SK-N-SH treated with all-trans-retinoic acid at 6 μM for 48 hours (cell line): ENCODE results near the gene MRGPRE.

Source experiments
- BACH2 ChIP-seq: fragments of 250-450 bp; sonication (Bioruptor Pico); IDR thresholded peaks from 2 replicates; pipeline ENCODE4 v1.9.0; 2021; ENCODE audit warnings: mild to moderate bottlenecking, borderline replicate concordance
- OSR1 ChIP-seq: fragments of 250-450 bp; sonication (Bioruptor Pico); IDR thresholded peaks from 2 replicates; pipeline ENCODE4 v1.8.0; 2022; ENCODE audit warnings: moderate library complexity, mild to moderate bottlenecking, inconsistent platforms
- TF ChIP-seq, protein P1 (sequence below): fragments of 250-450 bp; sonication (Bioruptor Pico); IDR thresholded peaks from 2 replicates; pipeline ENCODE4 v1.5.0; 2020; ENCODE audit warnings: mild to moderate bottlenecking, moderate library complexity

DNA sequence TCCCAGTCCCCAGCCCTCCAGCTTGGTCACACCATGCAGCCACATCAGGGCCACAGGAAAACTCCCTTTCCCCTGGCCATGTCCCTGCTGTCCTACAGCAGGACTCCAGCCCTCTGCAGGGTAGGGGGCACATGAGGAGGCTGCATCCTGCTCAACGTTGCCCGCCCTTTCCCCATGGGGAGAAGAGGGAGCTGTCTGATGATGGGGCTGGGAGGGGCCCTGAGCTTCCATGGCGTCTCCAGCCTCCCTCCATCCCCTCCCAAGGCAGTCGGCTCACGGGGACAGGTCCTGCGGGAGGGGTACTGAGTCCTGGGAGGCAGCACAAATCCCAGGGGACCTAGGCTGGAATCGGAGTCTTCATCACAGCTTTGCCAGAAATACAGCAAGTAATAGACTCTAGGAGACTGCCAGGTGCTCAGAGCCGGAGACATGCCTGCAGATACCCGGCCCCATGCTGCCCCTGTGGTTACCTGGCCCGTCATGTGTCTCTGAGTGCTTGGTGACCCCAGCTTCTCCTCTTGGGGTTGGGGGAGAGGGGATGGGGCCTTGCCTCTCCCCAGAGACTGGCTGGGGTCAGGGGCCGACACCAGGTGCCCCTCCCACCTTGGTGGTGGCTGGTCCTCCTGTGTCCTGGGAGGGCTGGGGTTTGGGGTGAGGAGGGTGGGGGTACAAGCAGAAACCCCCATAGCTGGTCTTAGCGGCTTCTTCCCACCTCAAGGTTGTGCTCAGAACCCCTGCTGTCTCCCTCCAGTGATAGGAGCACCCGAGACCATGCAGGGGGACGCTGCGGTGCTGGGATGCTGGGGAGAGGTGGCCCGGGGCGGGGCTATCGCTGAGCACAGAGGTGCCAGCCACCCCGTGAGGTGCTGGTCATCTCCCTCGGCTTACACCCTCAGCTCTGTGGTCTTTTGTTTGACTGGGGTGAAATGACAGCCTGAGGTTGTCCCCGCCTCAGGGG lies 2.3 kb downstream of the MRGPRE start:
- TF ChIP-seq, protein P1, sequence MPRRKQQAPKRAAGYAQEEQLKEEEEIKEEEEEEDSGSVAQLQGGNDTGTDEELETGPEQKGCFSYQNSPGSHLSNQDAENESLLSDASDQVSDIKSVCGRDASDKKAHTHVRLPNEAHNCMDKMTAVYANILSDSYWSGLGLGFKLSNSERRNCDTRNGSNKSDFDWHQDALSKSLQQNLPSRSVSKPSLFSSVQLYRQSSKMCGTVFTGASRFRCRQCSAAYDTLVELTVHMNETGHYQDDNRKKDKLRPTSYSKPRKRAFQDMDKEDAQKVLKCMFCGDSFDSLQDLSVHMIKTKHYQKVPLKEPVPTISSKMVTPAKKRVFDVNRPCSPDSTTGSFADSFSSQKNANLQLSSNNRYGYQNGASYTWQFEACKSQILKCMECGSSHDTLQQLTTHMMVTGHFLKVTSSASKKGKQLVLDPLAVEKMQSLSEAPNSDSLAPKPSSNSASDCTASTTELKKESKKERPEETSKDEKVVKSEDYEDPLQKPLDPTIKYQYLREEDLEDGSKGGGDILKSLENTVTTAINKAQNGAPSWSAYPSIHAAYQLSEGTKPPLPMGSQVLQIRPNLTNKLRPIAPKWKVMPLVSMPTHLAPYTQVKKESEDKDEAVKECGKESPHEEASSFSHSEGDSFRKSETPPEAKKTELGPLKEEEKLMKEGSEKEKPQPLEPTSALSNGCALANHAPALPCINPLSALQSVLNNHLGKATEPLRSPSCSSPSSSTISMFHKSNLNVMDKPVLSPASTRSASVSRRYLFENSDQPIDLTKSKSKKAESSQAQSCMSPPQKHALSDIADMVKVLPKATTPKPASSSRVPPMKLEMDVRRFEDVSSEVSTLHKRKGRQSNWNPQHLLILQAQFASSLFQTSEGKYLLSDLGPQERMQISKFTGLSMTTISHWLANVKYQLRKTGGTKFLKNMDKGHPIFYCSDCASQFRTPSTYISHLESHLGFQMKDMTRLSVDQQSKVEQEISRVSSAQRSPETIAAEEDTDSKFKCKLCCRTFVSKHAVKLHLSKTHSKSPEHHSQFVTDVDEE: no peak
- TF ChIP-seq BACH2 (CRISPR knock-in tag) (no peak), OSR1 (CRISPR knock-in tag) (no peak)
